Upper lobe of left lung (tissue), 6 donors: Measurements from ENCODE around the gene ILDR2. TPM values are rescaled to one million over a fixed set of nuclear protein-coding genes. Genes with fewer than 3 reads are reported as not detected.

Experiments used
- ATAC-seq, 2 donors: fragments of 200-7000 bp; cut with Tn5 transposase; one replicate each; pipeline ENCODE4 v1.9.1; 2022; ENCODE audit warnings: mild to moderate bottlenecking in 2 of 2, moderate library complexity in 2 of 2; ENCODE audit not compliant: low FRiP score in 2 of 2
- DNase-seq, 2 donors: peaks; one replicate each; pipeline ENCODE4 v3.0.0-alpha.2; 2019 to 2020
- H3K27ac ChIP-seq, 4 donors: fragments of 200-600 bp; sonication (generic); one replicate each; pipeline ENCODE4 v1.5.1; 2016 to 2019
- H3K27me3 ChIP-seq, 4 donors: fragments of 200-600 bp; sonication (generic); one replicate each; pipeline ENCODE4 v1.5.1; 2017 to 2019
- H3K36me3 ChIP-seq, 4 donors: fragments of 200-600 bp; sonication (generic); one replicate each; pipeline ENCODE4 v1.5.1; 2016 to 2019
- H3K4me1 ChIP-seq, 4 donors: fragments of 200-600 bp; sonication (generic); one replicate each; pipeline ENCODE4 v1.5.1; 2018 to 2019
- H3K4me3 ChIP-seq, 4 donors: fragments of 200-600 bp; sonication (generic); one replicate each; pipeline ENCODE4 v1.5.1; 2017 to 2019; ENCODE audit warnings: mild to moderate bottlenecking in 2 of 4, moderate library complexity in 1 of 4
- H3K9me3 ChIP-seq, 4 donors: fragments of 200-600 bp; sonication (generic); one replicate each; pipeline ENCODE4 v1.5.1; 2018 to 2019
- EP300 ChIP-seq, 4 donors: sonication (generic); formaldehyde crosslinking; IDR thresholded peaks; one replicate each; pipeline ENCODE4 v1.5.1; 2017; ENCODE audit warnings: antibody characterized with exemption in 4 of 4, control low read depth in 2 of 4
- POLR2A ChIP-seq, 4 donors: fragments of 450-650 bp; IDR thresholded peaks; one replicate each; pipeline ENCODE4 v1.5.1; 2016 to 2017; ENCODE audit warnings: antibody characterized with exemption in 4 of 4, mild to moderate bottlenecking in 2 of 4
- POLR2AphosphoS5 ChIP-seq, 2 donors: sonication (generic); formaldehyde crosslinking; IDR thresholded peaks; one replicate each; pipeline ENCODE4 v1.5.1; 2017; ENCODE audit warnings: antibody characterized with exemption in 2 of 2
- WGBS, 2 donors: methylation state at CpG; one replicate each; pipeline ENCODE4 v1.1.5; 2017 to 2018; 5-methylcytosine and 5-hydroxymethylcytosine counted together
- total RNA-seq, 6 donors: library from RNA; depleted of rRNA in 4 of 6; stranded (reverse); fragments of >200 nt in 4 of 6; gene quantifications; one replicate each; pipeline versions ENCODE4 v1.1.0 to v1.2.1, GENCODE V29; 2016 to 2021
- TF ChIP-seq, protein P1 (sequence below), 6 experiments: fragments of 450-650 bp in 4 of 6; fragments of 200-600 bp in 2 of 6; sonication (generic) in 2 of 6; IDR thresholded peaks; one replicate each; pipeline ENCODE4 v1.5.1; 2016 to 2019; ENCODE audit warnings: antibody characterized with exemption in 6 of 6
- donor health status: DM: no; HTN: no; CAD: no; lungs with moderate emphysema.
- donor health status: DM: no; HTN: yes; CAD: no; lungs with severe emphysema.

The ILDR2 gene
- total RNA-seq, 6 donors from 2014 or later: under 0.01 to 3.3 (median 0.84) TPM

DNA sequence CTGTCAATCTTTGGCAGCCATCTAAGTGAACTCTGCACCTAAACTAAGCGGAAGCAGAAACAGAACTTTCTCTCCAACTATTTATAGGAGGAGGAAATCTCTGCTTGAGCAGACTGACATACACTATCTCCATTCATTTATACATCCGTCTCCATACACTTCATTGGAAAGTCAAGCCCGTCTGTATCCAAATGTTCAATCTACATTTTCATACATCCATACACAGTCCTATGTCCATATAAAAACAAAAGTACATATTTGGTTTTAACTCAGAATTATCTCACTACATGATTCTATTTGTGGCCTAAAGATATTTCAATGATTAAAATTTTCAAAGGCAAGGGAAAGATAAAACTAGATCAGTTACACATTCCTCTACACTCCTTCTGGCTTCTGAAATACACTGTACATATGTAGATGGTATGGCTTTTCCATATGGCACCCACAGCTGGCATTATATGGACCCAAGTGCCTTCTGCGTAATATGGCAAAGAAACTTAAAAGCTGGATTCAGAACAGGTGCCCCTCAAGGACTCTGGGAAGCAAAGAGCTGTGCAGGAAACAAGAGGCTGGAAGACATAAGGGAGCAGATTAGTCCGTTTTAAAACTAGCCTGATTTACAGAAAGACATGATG, 35.5 kb downstream of the ILDR2 start:
- WGBS, 2 donors: 80 to 85% methylated on average over 5 of the region's 5 CpGs
- TF ChIP-seq, protein P1, sequence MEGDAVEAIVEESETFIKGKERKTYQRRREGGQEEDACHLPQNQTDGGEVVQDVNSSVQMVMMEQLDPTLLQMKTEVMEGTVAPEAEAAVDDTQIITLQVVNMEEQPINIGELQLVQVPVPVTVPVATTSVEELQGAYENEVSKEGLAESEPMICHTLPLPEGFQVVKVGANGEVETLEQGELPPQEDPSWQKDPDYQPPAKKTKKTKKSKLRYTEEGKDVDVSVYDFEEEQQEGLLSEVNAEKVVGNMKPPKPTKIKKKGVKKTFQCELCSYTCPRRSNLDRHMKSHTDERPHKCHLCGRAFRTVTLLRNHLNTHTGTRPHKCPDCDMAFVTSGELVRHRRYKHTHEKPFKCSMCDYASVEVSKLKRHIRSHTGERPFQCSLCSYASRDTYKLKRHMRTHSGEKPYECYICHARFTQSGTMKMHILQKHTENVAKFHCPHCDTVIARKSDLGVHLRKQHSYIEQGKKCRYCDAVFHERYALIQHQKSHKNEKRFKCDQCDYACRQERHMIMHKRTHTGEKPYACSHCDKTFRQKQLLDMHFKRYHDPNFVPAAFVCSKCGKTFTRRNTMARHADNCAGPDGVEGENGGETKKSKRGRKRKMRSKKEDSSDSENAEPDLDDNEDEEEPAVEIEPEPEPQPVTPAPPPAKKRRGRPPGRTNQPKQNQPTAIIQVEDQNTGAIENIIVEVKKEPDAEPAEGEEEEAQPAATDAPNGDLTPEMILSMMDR (IDR thresholded peaks at IDR 0.05): no peak
- Histone ChIP-seq H3K36me3 (no peaks in the 10 kb centered on the region), H3K9me3 (no peaks in the 10 kb centered on the region), H3K4me3 (no peak overlapping the region), H3K27ac (no peak overlapping the region), H3K27me3 (no peaks in the 10 kb centered on the region), H3K4me1 (peaks cover 0 to 4% (median 0%) of the 10 kb centered on the region in 4 donors)
- ATAC-seq (no peak), DNase-seq (no peak)

DNA sequence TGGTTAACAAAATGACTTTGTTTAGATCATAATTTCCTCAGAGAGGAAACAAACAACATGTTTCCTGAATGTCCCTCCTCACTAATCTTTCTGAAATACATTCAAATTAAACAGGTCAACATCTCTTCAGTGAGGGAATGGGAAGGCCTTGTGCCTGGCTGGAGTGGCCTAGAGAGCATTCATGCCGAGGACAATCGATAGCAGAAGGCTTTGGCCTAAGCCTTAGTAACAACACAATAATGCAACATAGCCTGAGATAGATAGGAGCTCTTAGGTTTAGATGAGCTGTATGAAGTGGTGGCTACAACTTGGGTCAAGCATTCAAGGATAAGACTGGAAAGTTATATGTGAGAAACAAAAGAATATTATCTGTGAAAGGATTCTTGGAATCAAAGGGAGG, 37.4 kb downstream of the ILDR2 start:
- TF ChIP-seq, protein P1 (IDR thresholded peaks at IDR 0.05): no peak
- TF ChIP-seq POLR2A (IDR thresholded peaks at IDR 0.05): no peak
- TF ChIP-seq POLR2AphosphoS5 (IDR thresholded peaks at IDR 0.05): no peak
- no peak for TF ChIP-seq EP300 (IDR thresholded peaks at IDR 0.05)
- Histone ChIP-seq H3K27me3 (no peaks in the 10 kb centered on the region), H3K36me3 (no peaks in the 10 kb centered on the region), H3K27ac (peak overlapping the region in 1 of 4 donors; percentile 14), H3K4me1 (peaks cover 0 to 4% (median 0%) of the 10 kb centered on the region in 4 donors), H3K4me3 (no peak overlapping the region), H3K9me3 (no peaks in the 10 kb centered on the region)
- 86 to 90% methylated on average over 2 of the region's 2 CpGs for WGBS, 2 donors
- no peak for DNase-seq
- no peak for ATAC-seq

DNA sequence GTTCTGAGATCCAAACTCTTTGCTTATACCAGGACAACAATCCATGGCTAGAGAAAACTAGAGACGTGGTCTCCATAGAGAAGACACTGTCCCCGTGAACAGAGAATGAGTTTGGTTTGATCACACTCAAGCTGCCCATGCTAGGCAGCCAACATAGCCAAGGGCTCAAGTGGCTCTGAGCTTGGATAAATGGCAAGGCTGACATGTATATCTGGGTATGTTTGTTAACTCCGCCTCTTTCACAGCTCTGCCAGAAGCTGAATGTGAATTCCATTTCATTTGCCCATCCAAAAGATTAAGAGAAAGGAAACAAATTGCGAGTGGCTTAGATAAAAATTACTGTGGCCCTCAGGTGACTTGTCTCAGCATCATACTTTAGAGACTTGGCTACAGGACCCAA, 38.0 kb downstream of the ILDR2 start:
- DNase-seq (no peak), ATAC-seq (no peak)
- TF ChIP-seq POLR2A (IDR thresholded peaks at IDR 0.05) (no peak), POLR2AphosphoS5 (IDR thresholded peaks at IDR 0.05) (no peak), EP300 (IDR thresholded peaks at IDR 0.05) (no peak)
- TF ChIP-seq, protein P1 (IDR thresholded peaks at IDR 0.05): no peak
- Histone ChIP-seq H3K4me3 (no peak overlapping the region), H3K27ac (no peak overlapping the region), H3K36me3 (no peaks in the 10 kb centered on the region), H3K4me1 (peaks cover 0 to 4% (median 0%) of the 10 kb centered on the region in 4 donors), H3K9me3 (no peaks in the 10 kb centered on the region), H3K27me3 (no peaks in the 10 kb centered on the region)
- whole genome bisulfite sequencing, 2 donors: 81 to 83% methylated on average over 4 of the region's 4 CpGs

DNA sequence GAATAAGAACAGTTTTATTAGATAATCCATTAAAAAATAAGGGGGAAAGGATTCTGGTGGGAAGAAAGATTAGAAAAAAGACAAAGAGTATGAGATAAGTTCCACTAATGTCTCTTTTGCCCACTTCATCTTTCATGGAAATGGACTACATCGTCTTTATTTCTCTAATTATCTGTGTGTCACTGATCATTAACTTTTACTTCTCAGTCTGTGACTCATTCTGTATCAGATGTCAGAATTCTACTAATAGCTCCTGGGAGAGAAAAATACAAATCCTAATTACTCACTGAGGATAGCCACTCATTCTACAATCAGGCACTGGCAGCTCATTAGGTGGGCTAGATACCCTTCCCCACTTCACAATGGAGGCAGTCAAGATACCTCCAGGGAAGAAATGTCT, 41.7 kb downstream of the ILDR2 start:
- TF ChIP-seq, protein P1 (IDR thresholded peaks at IDR 0.05): no peak
- TF ChIP-seq EP300 (IDR thresholded peaks at IDR 0.05) (no peak), POLR2AphosphoS5 (IDR thresholded peaks at IDR 0.05) (no peak), POLR2A (IDR thresholded peaks at IDR 0.05) (no peak)
- Histone ChIP-seq H3K4me3 (no peak overlapping the region), H3K4me1 (peaks cover 0 to 4% (median 0%) of the 10 kb centered on the region in 4 donors), H3K36me3 (no peaks in the 10 kb centered on the region), H3K27me3 (no peaks in the 10 kb centered on the region), H3K9me3 (no peaks in the 10 kb centered on the region), H3K27ac (no peak overlapping the region)
- ATAC-seq (no peak), DNase-seq (no peak)
- 85 to 90% methylated on average over 1 of the region's 1 CpG for WGBS, 2 donors

DNA sequence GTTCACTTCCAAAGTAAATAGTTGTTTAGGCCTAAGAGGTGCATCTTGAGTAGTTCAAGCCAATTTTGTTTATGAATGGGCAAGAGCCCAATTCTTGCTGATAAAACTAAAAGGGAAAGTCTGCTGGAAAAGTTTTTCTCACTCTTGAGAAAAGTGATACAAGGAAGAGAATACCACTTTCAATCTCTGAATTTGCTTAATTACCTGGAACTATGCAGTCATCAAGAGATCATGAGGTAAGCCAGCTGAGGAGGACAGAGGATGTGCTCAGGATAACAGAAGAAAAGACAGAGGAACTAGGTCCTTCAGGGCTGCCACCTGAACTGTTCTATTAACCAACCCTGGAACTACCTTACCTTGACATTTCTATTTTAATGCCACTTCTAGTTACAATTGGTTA, 42.2 kb downstream of the ILDR2 start:
- no peaks in the 10 kb centered on the region for H3K36me3 ChIP-seq
- no peaks in the 10 kb centered on the region for H3K27me3 ChIP-seq
- DNase-seq (no peak), ATAC-seq (no peak)
- H3K4me3 ChIP-seq: no peak overlapping the region
- no peak overlapping the region for H3K27ac ChIP-seq
- TF ChIP-seq POLR2A (IDR thresholded peaks at IDR 0.05) (no peak), EP300 (IDR thresholded peaks at IDR 0.05) (no peak), POLR2AphosphoS5 (IDR thresholded peaks at IDR 0.05) (no peak)
- TF ChIP-seq, protein P1 (IDR thresholded peaks at IDR 0.05): no peak
- peaks cover 0 to 2% (median 0%) of the 10 kb centered on the region in 4 donors for H3K4me1 ChIP-seq
- H3K9me3 ChIP-seq: no peaks in the 10 kb centered on the region
